B cell (primary cell): ENCODE results near the gene SACM1L. TPM values are rescaled to one million over a fixed set of nuclear protein-coding genes. Genes with fewer than 3 reads are reported as not detected.
A peak's percentile ranks its signal among the peaks of the same experiment; 100 is the strongest.

Experiments used
- ATAC-seq: fragments of 200-7000 bp; cut with Tn5 transposase; one replicate; pipeline ENCODE4 v1.10.0; 2021; ENCODE audit warnings: low read depth, mild to moderate bottlenecking, moderate number of reproducible peaks, moderate library complexity
- CTCF ChIA-PET: fragments of 350-600 bp; sonication (Branson Sonifier 250); formaldehyde crosslinking; loops from one replicate; lab custom pipeline; 2021; ENCODE audit warnings: antibody characterized with exemption, inconsistent platforms; lab: Charles Lee
- POLR2A ChIA-PET: fragments of 350-600 bp; sonication (Branson Sonifier 250); formaldehyde crosslinking; loops from one replicate; lab custom pipeline; 2021; ENCODE audit warnings: antibody characterized with exemption; lab: Charles Lee
- DNase-seq: peaks from one replicate; pipeline ENCODE4 v3.0.0; 2013
- H2AFZ ChIP-seq: 2 replicates; pipeline ENCODE4 v1.6.1; 2012; ENCODE audit warnings: mild to moderate bottlenecking, low read depth, low read length; ENCODE audit not compliant: insufficient read depth, poor library complexity, severe bottlenecking
- H3K27ac ChIP-seq, 2 donors: 1 replicate in 1 of 2; 2 replicates in 1 of 2; pipeline ENCODE4 v1.5.1; 2012 to 2013; ENCODE audit warnings: low read length in 2 of 2, mild to moderate bottlenecking in 2 of 2, moderate library complexity in 1 of 2
- H3K27me3 ChIP-seq, 4 experiments: fragments of 200-600 bp in 1 of 4; sonication (generic) in 1 of 4; replicated peaks in 1 of 4; 1 replicate in 2 of 4; 2 replicates in 2 of 4; pipeline versions ENCODE4 v1.6.1 to v1.7.0; 2013 to 2016; ENCODE audit warnings: low read length in 3 of 4, mild to moderate bottlenecking in 2 of 4, mixed read lengths in 1 of 4, moderate library complexity in 1 of 4; ENCODE audit not compliant: insufficient read depth in 4 of 4, control insufficient read depth in 3 of 4; ENCODE audit errors: control extremely low read depth in 1 of 4
- H3K36me3 ChIP-seq, 2 experiments: replicated peaks in 1 of 2; 1 replicate in 1 of 2; 2 replicates in 1 of 2; pipeline versions ENCODE4 v1.6.1 to v1.7.1; 2013; ENCODE audit warnings: low read length in 1 of 2; ENCODE audit not compliant: insufficient read depth in 2 of 2, control insufficient read depth in 1 of 2; ENCODE audit errors: control extremely low read depth in 1 of 2, extremely low read depth in 1 of 2
- H3K4me1 ChIP-seq, 2 donors: fragments of 200-600 bp in 1 of 2; sonication (generic) in 1 of 2; 1 replicate in 1 of 2; 2 replicates in 1 of 2; pipeline versions ENCODE4 v1.5.1 to v1.6.1; 2013 to 2017; ENCODE audit warnings: low read length in 2 of 2; ENCODE audit not compliant: control insufficient read depth in 2 of 2, insufficient read depth in 2 of 2
- H3K4me2 ChIP-seq: replicated peaks from 2 replicates; pipeline ENCODE3; 2012; ENCODE audit warnings: mild to moderate bottlenecking, low read depth, low read length; ENCODE audit not compliant: poor library complexity, severe bottlenecking
- H3K4me3 ChIP-seq, 5 experiments: fragments of 200-600 bp in 1 of 5; sonication (generic) in 1 of 5; 1 replicate in 3 of 5; 2 replicates in 2 of 5; pipeline versions ENCODE4 v1.5.1 to v1.7.0; 2011 to 2016; ENCODE audit warnings: low read length in 4 of 5, mild to moderate bottlenecking in 4 of 5, low read depth in 2 of 5, control low read depth in 1 of 5, moderate library complexity in 1 of 5; ENCODE audit not compliant: insufficient read depth in 1 of 5; ENCODE audit errors: control extremely low read depth in 1 of 5, extremely low read depth in 1 of 5
- H3K79me2 ChIP-seq: fragments of 200-600 bp; sonication (generic); one replicate; pipeline ENCODE4 v1.6.0; 2016; ENCODE audit warnings: low read length; ENCODE audit not compliant: control insufficient read depth, insufficient read depth
- H3K9ac ChIP-seq: fragments of 200-600 bp; sonication (generic); 2 replicates; pipeline ENCODE4 v1.6.1; 2017; ENCODE audit warnings: mild to moderate bottlenecking, low read length, moderate library complexity
- H3K9me3 ChIP-seq, 3 donors: one replicate each; pipeline versions ENCODE4 v1.6.1 to v1.7.1; 2013; ENCODE audit warnings: low read length in 2 of 3; ENCODE audit not compliant: control insufficient read depth in 2 of 3, insufficient read depth in 1 of 3; ENCODE audit errors: control extremely low read depth in 1 of 3
- H4K20me1 ChIP-seq: 2 replicates; pipeline ENCODE4 v1.6.0; 2012; ENCODE audit warnings: mild to moderate bottlenecking, low read length; ENCODE audit not compliant: insufficient read depth, control insufficient read depth, poor library complexity, severe bottlenecking
- H3K27ac Mint-ChIP-seq: one replicate; pipeline ENCODE4 v1.8.0; 2021; ENCODE audit warnings: mixed read lengths
- H3K27me3 Mint-ChIP-seq: one replicate; pipeline ENCODE4 v1.8.0; 2021; ENCODE audit warnings: mixed read lengths
- H3K4me1 Mint-ChIP-seq: one replicate; pipeline ENCODE4 v1.8.0; 2021; ENCODE audit warnings: mixed read lengths
- H3K4me3 Mint-ChIP-seq: one replicate; pipeline ENCODE4 v1.8.0; 2021; ENCODE audit warnings: mixed read lengths
- H3K9me3 Mint-ChIP-seq: one replicate; pipeline ENCODE4 v1.8.0; 2022; ENCODE audit warnings: mixed read lengths; ENCODE audit not compliant: insufficient read depth
- EZH2 ChIP-seq: IDR thresholded peaks from 2 replicates; pipeline ENCODE4 v1.6.1; 2012; ENCODE audit warnings: borderline replicate concordance, low read depth, mild to moderate bottlenecking, moderate library complexity, low read length; ENCODE audit not compliant: insufficient read depth, poor library complexity, severe bottlenecking
- WGBS: methylation state at CpG from one replicate; pipeline ENCODE4 v1.1.5; 2013; ENCODE audit warnings: missing lambda C conversion rate; ENCODE audit not compliant: insufficient coverage; 5-methylcytosine and 5-hydroxymethylcytosine counted together
- intact Hi-C: fragments of 100-400 bp; cut with micrococcal nuclease; formaldehyde crosslinking; loops from one replicate; pipeline ENCODE4 v1.10.0; 2022
- polyA plus RNA-seq: library from polyadenylated mRNA; depleted of rRNA; stranded (reverse); fragments of >200 nt; gene quantifications from 2 replicates; pipeline ENCODE4 v1.2.3, GENCODE V29; 2012
- total RNA-seq, 2 donors: library from RNA; stranded (reverse); fragments of 120-200 nt in 1 of 2; gene quantifications; 1 replicate in 1 of 2; 2 replicates in 1 of 2; pipeline versions ENCODE4 v1.2.3 to v1.2.4, GENCODE V29; 2013 to 2022
- TF ChIP-seq, protein P1 (sequence below): fragments of 200-600 bp; IDR thresholded peaks from one replicate; pipeline ENCODE4 v1.8.0; 2022; ENCODE audit warnings: antibody characterized with exemption, mild to moderate bottlenecking

The SACM1L gene
- total and polyA plus RNA-seq, 2 donors (not counting 1 experiment from before 2014, with no cell fraction given), result 20.7 to 85.7 TPM

- H3K27ac Mint-ChIP-seq, result no peak overlapping the region
- H3K27me3 ChIP-seq, result no peaks in the 10 kb centered on the region
- no peak overlapping the region for H3K9ac ChIP-seq
- no peak overlapping the region for H2AFZ ChIP-seq
- H3K79me2 ChIP-seq, result no peaks in the 10 kb centered on the region
- no peak overlapping the region for H3K27ac ChIP-seq
- H3K4me1 Mint-ChIP-seq, result peaks cover 24% of the 10 kb centered on the region
- CTCF ChIA-PET, result interaction anchor here (1.0 to 2.9 kb wide), 3 partner anchors 18 to 167 kb away, joined by 4 to 10 read pairs (median 8); no protein-coding TSS in a partner anchor
- no peaks in the 10 kb centered on the region for H3K27me3 Mint-ChIP-seq
- no peak overlapping the region for H3K4me3 ChIP-seq
- peaks cover 9 to 21% of the 10 kb centered on the region in 2 donors for H3K4me1 ChIP-seq
- H3K9me3 Mint-ChIP-seq, result no peaks in the 10 kb centered on the region
- intact Hi-C loops, result no loop called here
- peaks cover 0 to 69% of the 10 kb centered on the region in 2 experiments for H3K36me3 ChIP-seq
- WGBS, result 97% methylated on average over 6 of the region's 10 CpGs
- no peak for TF ChIP-seq EZH2
- TF ChIP-seq, protein P1, sequence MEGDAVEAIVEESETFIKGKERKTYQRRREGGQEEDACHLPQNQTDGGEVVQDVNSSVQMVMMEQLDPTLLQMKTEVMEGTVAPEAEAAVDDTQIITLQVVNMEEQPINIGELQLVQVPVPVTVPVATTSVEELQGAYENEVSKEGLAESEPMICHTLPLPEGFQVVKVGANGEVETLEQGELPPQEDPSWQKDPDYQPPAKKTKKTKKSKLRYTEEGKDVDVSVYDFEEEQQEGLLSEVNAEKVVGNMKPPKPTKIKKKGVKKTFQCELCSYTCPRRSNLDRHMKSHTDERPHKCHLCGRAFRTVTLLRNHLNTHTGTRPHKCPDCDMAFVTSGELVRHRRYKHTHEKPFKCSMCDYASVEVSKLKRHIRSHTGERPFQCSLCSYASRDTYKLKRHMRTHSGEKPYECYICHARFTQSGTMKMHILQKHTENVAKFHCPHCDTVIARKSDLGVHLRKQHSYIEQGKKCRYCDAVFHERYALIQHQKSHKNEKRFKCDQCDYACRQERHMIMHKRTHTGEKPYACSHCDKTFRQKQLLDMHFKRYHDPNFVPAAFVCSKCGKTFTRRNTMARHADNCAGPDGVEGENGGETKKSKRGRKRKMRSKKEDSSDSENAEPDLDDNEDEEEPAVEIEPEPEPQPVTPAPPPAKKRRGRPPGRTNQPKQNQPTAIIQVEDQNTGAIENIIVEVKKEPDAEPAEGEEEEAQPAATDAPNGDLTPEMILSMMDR, result no peak
- ATAC-seq (no peak), DNase-seq (no peak)
- peaks cover 0 to 3% (median 2%) of the 10 kb centered on the region in 3 donors for H3K9me3 ChIP-seq
- H3K4me3 Mint-ChIP-seq, result no peak overlapping the region
- no peak overlapping the region for H3K4me2 ChIP-seq
- POLR2A ChIA-PET, result no interaction called here
- no peaks in the 10 kb centered on the region for H4K20me1 ChIP-seq
Measured at GRCh38 chr3:45677841-45678240, 11.4 kb upstream of the SACM1L start.

GRCh38 chr3:45679805-45680204, 9.4 kb upstream of the SACM1L start:
- ChIA-PET POLR2A (no interaction called here), CTCF (no interaction called here)
- H3K27me3 Mint-ChIP-seq, result no peaks in the 10 kb centered on the region
- no peak overlapping the region for H3K4me3 Mint-ChIP-seq
- ATAC-seq (peak; percentile 33), DNase-seq (peak; percentile 38)
- H3K4me1 ChIP-seq, result peaks cover 9 to 21% of the 10 kb centered on the region in 2 donors
- no peaks in the 10 kb centered on the region for H3K79me2 ChIP-seq
- H3K27me3 ChIP-seq, result no peaks in the 10 kb centered on the region
- H3K4me1 Mint-ChIP-seq, result peaks cover 24% of the 10 kb centered on the region
- H3K27ac ChIP-seq, result peak overlapping the region in 1 of 2 donors; percentile 4
- peak overlapping the region; percentile 81 for H3K27ac Mint-ChIP-seq
- peaks cover 0 to 51% of the 10 kb centered on the region in 2 experiments for H3K36me3 ChIP-seq
- no peaks in the 10 kb centered on the region for H3K9me3 Mint-ChIP-seq
- no peak overlapping the region for H3K4me3 ChIP-seq
- H4K20me1 ChIP-seq, result no peaks in the 10 kb centered on the region
- H3K4me2 ChIP-seq, result no peak overlapping the region
- H2AFZ ChIP-seq, result no peak overlapping the region
- 51% methylated on average over 7 of the region's 8 CpGs for WGBS
- H3K9me3 ChIP-seq, result peaks cover 0 to 7% (median 4%) of the 10 kb centered on the region in 3 donors
- TF ChIP-seq, protein P1, result no peak
- intact Hi-C loops, result no loop called here
- no peak overlapping the region for H3K9ac ChIP-seq
